HAP-1 (cell line): Measurements from ENCODE around the gene PRSS27.
"Not testable (repeated sequence)": the region's sequence is repeated elsewhere in the genome, so short reads cannot be mapped to it uniquely, and the experiment has no call there.

Experiments used
- DNase-seq, 2 experiments: peaks; one replicate each; pipeline ENCODE4 v3.0.0-alpha.2; 2016 to 2020; ENCODE audit warnings: low spot score in 2 of 2
- H3K27me3 ChIP-seq: fragments of 250-450 bp; sonication (Bioruptor Pico); 2 replicates; pipeline ENCODE4 v1.5.1; 2020; ENCODE audit warnings: low read depth, mild to moderate bottlenecking, moderate library complexity
- H3K36me3 ChIP-seq: fragments of 250-450 bp; sonication (Bioruptor Pico); replicated peaks from 2 replicates; pipeline ENCODE4 v1.5.1; 2020; ENCODE audit warnings: mild to moderate bottlenecking
- H3K4me1 ChIP-seq: fragments of 250-450 bp; sonication (Bioruptor Pico); 2 replicates; pipeline ENCODE4 v1.5.1; 2020; ENCODE audit warnings: mild to moderate bottlenecking
- H3K4me3 ChIP-seq: fragments of 250-450 bp; sonication (Bioruptor Pico); 2 replicates; pipeline ENCODE4 v1.5.1; 2020; ENCODE audit warnings: mild to moderate bottlenecking, moderate library complexity
- H3K9me3 ChIP-seq: fragments of 250-450 bp; sonication (Bioruptor Pico); 2 replicates; pipeline ENCODE4 v1.5.1; 2020; ENCODE audit warnings: mild to moderate bottlenecking, moderate library complexity
- in situ Hi-C: fragments of 300-500 bp; cut with MboI; formaldehyde crosslinking; loops from 3 replicates; pipeline ENCODE4 v1.14.3; 2020; ENCODE audit warnings: low sequenced_read_pairs, inconsistent platforms, mixed read lengths

PRSS27 gene

DNA sequence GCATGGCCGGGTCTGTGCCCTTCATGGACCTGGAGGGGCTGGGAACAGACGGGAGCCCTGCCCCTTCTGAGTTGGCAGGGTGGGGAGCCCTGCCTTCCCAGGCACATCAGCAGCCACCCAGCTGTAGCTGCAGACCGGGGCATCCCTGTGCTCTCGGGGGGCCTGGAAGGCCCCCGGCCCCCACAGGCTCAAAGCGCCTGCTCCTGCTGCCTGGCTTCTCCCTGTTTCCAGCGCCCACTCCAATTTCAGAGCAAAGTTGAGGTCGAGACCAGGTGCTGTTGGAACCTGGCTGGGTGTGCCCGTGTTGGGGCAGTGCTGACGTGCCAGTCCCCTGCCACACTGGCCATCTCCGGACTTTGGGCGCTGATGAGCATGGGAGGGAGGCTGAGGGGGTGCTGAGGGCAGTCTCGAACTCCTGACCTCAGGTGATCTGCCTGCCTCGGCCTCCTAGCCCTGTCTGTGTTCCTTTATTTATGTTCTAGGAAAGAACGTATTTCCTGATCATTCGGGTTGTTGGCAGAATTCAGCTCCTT, 4.9 kb upstream of the PRSS27 start:
- Histone ChIP-seq H3K4me3 (no peak overlapping the region), H3K36me3 (no peaks in the 10 kb centered on the region), H3K9me3 (no peaks in the 10 kb centered on the region), H3K27me3 (0 out of 2 replicates have a peak, but pooled peaks cover 3% of the 10 kb centered on the region), H3K4me1 (peaks cover 9% of the 10 kb centered on the region)
- in situ Hi-C loops, result no loop called here
- DNase-seq, result no peak

DNA sequence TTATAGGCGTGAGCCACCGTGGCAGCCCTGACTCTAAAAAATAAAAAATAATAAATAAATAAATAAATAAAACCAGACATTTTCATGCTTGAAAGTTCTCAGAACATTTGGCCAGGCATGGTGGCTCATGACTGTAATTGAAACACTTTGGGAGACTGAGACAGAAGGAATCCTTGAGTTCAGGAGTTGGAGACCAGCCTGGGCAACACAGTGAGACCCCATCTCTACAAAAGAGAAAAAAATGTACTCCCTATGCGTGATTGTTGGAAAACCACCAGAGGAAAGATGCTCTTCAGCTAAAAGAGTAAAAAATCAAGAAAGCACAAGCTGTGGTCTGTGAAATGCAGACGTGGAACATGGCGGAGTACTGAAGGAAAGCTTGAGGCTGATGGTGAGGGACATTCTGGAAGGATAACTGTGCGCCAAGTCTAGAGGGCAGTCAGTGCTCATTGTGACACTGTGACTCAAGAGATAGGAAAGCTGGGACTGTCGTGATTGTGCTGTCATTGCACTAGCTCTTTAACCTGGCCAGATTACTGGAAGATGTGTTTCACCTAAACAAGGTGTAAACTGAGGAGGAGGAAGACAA, 4.2 kb upstream of the PRSS27 start:
- in situ Hi-C loops, result no loop called here
- H3K9me3 ChIP-seq, result no peaks in the 10 kb centered on the region
- H3K4me3 ChIP-seq, result no peak overlapping the region
- peaks cover 9% of the 10 kb centered on the region for H3K4me1 ChIP-seq
- 0 out of 2 replicates have a peak, but pooled peaks cover 3% of the 10 kb centered on the region for H3K27me3 ChIP-seq
- no peak for DNase-seq
- H3K36me3 ChIP-seq, result no peaks in the 10 kb centered on the region

GRCh38 chr16:2721634-2722173, 1.7 kb upstream of the PRSS27 start:
- H3K36me3 ChIP-seq, H3K27me3 ChIP-seq, DNase-seq, H3K4me1 ChIP-seq, H3K9me3 ChIP-seq, in situ Hi-C loops: not testable (repeated sequence)
- H3K4me3 ChIP-seq, result peak overlapping the region; percentile 63

- H3K9me3 ChIP-seq, result no peaks in the 10 kb centered on the region
- H3K4me3 ChIP-seq, result peak overlapping the region; percentile 63
- H3K4me1 ChIP-seq, result peaks cover 9% of the 10 kb centered on the region
- H3K36me3 ChIP-seq, result no peaks in the 10 kb centered on the region
- peaks cover 3% of the 10 kb centered on the region; the same call in 1 of the 2 replicates for H3K27me3 ChIP-seq
- DNase-seq, result peak; percentile 85 to 95
- in situ Hi-C loops, result no loop called here
Measured at GRCh38 chr16:2720719-2721633, 952 bp upstream of the PRSS27 start.

DNA sequence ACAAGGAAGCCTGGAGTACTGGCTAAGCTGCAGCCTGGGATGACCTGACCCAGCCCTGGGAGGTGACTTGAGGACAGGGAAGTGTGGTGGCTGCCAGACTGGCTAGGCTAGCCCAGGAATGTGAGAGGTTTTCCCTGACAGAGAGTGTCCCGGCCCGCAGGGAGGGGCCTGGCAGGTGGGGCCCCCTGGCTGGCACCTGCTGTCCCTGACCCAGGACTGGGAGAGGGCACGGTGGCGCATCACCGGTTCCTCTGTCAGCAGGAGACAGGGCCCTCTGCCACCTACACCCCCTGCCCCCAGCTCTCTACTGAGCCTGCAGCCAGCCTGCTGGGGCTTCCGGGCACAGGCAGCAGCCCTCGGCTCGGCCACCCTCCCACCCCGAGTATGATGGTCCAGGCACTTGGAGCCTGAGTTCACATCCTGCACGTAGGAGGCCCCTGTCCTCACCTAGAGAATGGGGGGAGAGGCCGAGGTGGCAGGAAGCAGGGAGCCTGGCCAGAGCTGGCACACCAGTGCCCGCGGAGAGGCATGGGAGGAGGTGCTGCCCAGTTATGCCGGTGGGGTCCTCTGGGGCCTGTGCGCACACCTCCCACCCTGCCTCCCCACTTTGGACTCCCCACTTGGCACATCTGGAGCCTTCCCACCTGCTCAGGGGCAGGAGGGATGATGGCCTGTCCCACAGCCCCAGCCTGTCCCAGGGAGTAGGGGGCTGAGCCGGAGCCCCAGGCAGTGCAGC, 528 bp downstream of the PRSS27 start:
- H3K27me3 ChIP-seq, result no peaks in the 10 kb centered on the region; the same call in 1 of the 2 replicates
- no peaks in the 10 kb centered on the region for H3K36me3 ChIP-seq
- no peak for DNase-seq
- in situ Hi-C loops, result no loop called here
- H3K4me1 ChIP-seq, result peaks cover 9% of the 10 kb centered on the region
- no peak overlapping the region for H3K4me3 ChIP-seq
- H3K9me3 ChIP-seq, result no peaks in the 10 kb centered on the region

GRCh38 chr16:2717383-2718263, 2.4 kb downstream of the PRSS27 start:
- Histone ChIP-seq H3K4me3 (no peak overlapping the region), H3K27me3 (peaks cover 6% of the 10 kb centered on the region), H3K4me1 (peaks cover 9% of the 10 kb centered on the region), H3K36me3 (no peaks in the 10 kb centered on the region), H3K9me3 (no peaks in the 10 kb centered on the region)
- in situ Hi-C loops, result no loop called here
- no peak for DNase-seq

- Histone ChIP-seq H3K4me3 (no peak overlapping the region), H3K4me1 (peaks cover 9% of the 10 kb centered on the region)
- no peak for DNase-seq
Measured at GRCh38 chr16:2716948-2717347, 3.1 kb downstream of the PRSS27 start.

GRCh38 chr16:2715966-2716885, 3.8 kb downstream of the PRSS27 start:
- Histone ChIP-seq H3K4me1 (peaks cover 5% of the 10 kb centered on the region), H3K36me3 (no peaks in the 10 kb centered on the region), H3K27me3 (peaks cover 6% of the 10 kb centered on the region), H3K4me3 (no peak overlapping the region), H3K9me3 (no peaks in the 10 kb centered on the region)
- no peak for DNase-seq
- in situ Hi-C loops, result no loop called here

More at GRCh38 chr16:2716948-2717347, 3.1 kb downstream of the PRSS27 start:
- in situ Hi-C loops, result no loop called here
- Histone ChIP-seq H3K36me3 (no peaks in the 10 kb centered on the region), H3K27me3 (peaks cover 6% of the 10 kb centered on the region), H3K9me3 (no peaks in the 10 kb centered on the region)

- peaks cover 5% of the 10 kb centered on the region for H3K4me1 ChIP-seq
- H3K9me3 ChIP-seq, result no peaks in the 10 kb centered on the region
- no peak overlapping the region for H3K4me3 ChIP-seq
- in situ Hi-C loops, result no loop called here
- peak in 1 of 2 experiments; percentile 76 for DNase-seq
- no peaks in the 10 kb centered on the region for H3K36me3 ChIP-seq
- peaks cover 6% of the 10 kb centered on the region for H3K27me3 ChIP-seq
Measured at GRCh38 chr16:2715519-2715918, 4.5 kb downstream of the PRSS27 start.

GRCh38 chr16:2715064-2715463, 5.0 kb downstream of the PRSS27 start:
- DNase-seq, result no peak
- Histone ChIP-seq H3K4me3 (no peak overlapping the region), H3K4me1 (peaks cover 2% of the 10 kb centered on the region; the same call in 1 of the 2 replicates), H3K36me3 (no peaks in the 10 kb centered on the region), H3K27me3 (peaks cover 6% of the 10 kb centered on the region), H3K9me3 (no peaks in the 10 kb centered on the region)
- in situ Hi-C loops, result no loop called here

DNA sequence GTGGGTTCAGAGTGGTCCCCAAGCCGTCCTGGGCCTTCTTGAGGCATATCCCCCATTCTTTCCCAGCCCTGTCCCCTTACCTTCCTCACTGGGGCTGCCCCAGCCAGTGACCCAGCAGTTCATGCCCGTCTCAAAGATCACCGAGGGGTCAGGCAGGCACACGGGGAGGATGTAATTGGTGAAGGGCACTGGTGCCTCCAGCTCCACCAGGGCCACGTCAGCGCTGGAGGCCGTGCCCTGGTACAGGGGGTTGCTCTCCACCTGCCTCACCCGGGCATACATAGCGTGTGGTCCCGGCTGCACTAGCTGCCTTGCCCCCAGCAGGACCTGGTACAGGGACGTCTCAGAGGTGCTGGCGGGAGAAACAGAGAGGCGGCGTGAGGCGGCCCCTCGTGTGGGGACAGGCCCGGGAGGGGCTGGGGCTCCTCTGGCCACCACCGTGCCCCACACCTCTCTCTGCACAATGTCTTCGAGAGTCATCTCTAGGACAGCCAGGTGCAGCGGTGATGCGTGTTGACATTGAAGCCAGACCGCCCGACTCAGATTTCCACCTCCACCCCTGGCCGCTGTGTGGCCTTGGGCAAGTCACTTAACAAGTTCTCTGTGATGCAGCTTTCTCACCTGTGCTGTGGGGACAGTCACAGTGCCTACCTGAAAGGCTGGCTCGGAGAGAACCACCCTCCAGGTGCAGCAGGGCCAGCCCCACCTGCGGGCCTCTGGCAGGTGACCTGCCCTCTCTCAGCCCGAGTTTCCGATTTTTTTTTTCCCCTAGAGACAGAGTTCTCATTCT, 5.8 kb downstream of the PRSS27 start:
- Histone ChIP-seq H3K27me3 (peaks cover 6% of the 10 kb centered on the region), H3K4me1 (no peaks in the 10 kb centered on the region), H3K9me3 (no peaks in the 10 kb centered on the region), H3K4me3 (no peak overlapping the region), H3K36me3 (no peaks in the 10 kb centered on the region)
- in situ Hi-C loops, result no loop called here
- no peak for DNase-seq
